GM23248 (cell line): ENCODE results near the gene STK31. TPM values are rescaled to one million over a fixed set of nuclear protein-coding genes. Genes with fewer than 3 reads are reported as not detected.

Source experiments
- DNase-seq: peaks from one replicate; pipeline ENCODE4 v3.0.0-alpha.2; 2015
- H2AFZ ChIP-seq: fragments of 200-600 bp; sonication (generic); 2 replicates; pipeline ENCODE4 v1.6.1; 2016; ENCODE audit warnings: antibody characterized with exemption
- H3F3A ChIP-seq: fragments of 200-600 bp; sonication (generic); 2 replicates; pipeline ENCODE4 v1.6.1; 2016; ENCODE audit warnings: mild to moderate bottlenecking, antibody characterized with exemption, mixed run types; ENCODE audit not compliant: insufficient read depth
- H3K27ac ChIP-seq: fragments of 200-600 bp; sonication (generic); 2 replicates; pipeline ENCODE4 v1.5.1; 2016; ENCODE audit warnings: mild to moderate bottlenecking
- H3K27me3 ChIP-seq: fragments of 200-600 bp; sonication (generic); replicated peaks from 2 replicates; pipeline ENCODE4 v1.6.1; 2016; ENCODE audit warnings: mild to moderate bottlenecking; ENCODE audit not compliant: insufficient read depth
- H3K36me3 ChIP-seq: fragments of 200-600 bp; sonication (generic); 2 replicates; pipeline ENCODE4 v1.6.1; 2016; ENCODE audit warnings: low read depth, mild to moderate bottlenecking
- H3K4me1 ChIP-seq: fragments of 200-600 bp; sonication (generic); 2 replicates; pipeline ENCODE4 v1.6.1; 2016; ENCODE audit warnings: mild to moderate bottlenecking; ENCODE audit not compliant: insufficient read depth
- H3K4me2 ChIP-seq: fragments of 200-600 bp; sonication (generic); one replicate; pipeline ENCODE4 v1.6.1; 2016; ENCODE audit warnings: mild to moderate bottlenecking; ENCODE audit not compliant: unreplicated experiment
- H3K4me3 ChIP-seq: fragments of 200-600 bp; sonication (generic); 2 replicates; pipeline ENCODE4 v1.5.1; 2016; ENCODE audit warnings: mild to moderate bottlenecking
- H3K79me2 ChIP-seq: fragments of 200-600 bp; sonication (generic); 2 replicates; pipeline ENCODE4 v1.6.1; 2016; ENCODE audit warnings: mild to moderate bottlenecking; ENCODE audit not compliant: insufficient read depth
- H3K9ac ChIP-seq: fragments of 200-600 bp; sonication (generic); 2 replicates; pipeline ENCODE4 v1.6.1; 2016; ENCODE audit warnings: mild to moderate bottlenecking
- H3K9me2 ChIP-seq: fragments of 200-600 bp; sonication (generic); 2 replicates; pipeline ENCODE4 v1.6.1; 2016; ENCODE audit warnings: mixed run types, mild to moderate bottlenecking, moderate library complexity; ENCODE audit not compliant: insufficient read depth
- H3K9me3 ChIP-seq: fragments of 200-600 bp; sonication (generic); one replicate; pipeline ENCODE4 v1.6.1; 2017; ENCODE audit warnings: low read depth
- H4K20me1 ChIP-seq: fragments of 200-600 bp; sonication (generic); 2 replicates; pipeline ENCODE4 v1.6.0; 2016; ENCODE audit not compliant: insufficient read depth
- EZH2 ChIP-seq: fragments of 200-600 bp; sonication (generic); IDR thresholded peaks from 2 replicates; pipeline ENCODE4 v1.6.1; 2018; ENCODE audit warnings: antibody characterized with exemption, mild to moderate bottlenecking; ENCODE audit not compliant: insufficient read depth, poor library complexity, severe bottlenecking
- EZH2phosphoT487 ChIP-seq: fragments of 200-600 bp; sonication (generic); IDR thresholded peaks from 2 replicates; pipeline ENCODE4 v1.6.1; 2018; ENCODE audit warnings: antibody characterized with exemption, moderate library complexity, mild to moderate bottlenecking, low read depth; ENCODE audit not compliant: insufficient read depth
- WGBS, 2 experiments: methylation state at CpG; one replicate each; pipeline ENCODE4 v1.1.6; 2015 to 2017; ENCODE audit warnings: low lambda C conversion rate in 2 of 2, low coverage in 1 of 2; ENCODE audit errors: missing lambda C conversion rate in 2 of 2; 5-methylcytosine and 5-hydroxymethylcytosine counted together
- in situ Hi-C: fragments of 300-500 bp; cut with MboI; formaldehyde crosslinking; loops from 2 replicates; pipeline ENCODE4 v1.15.0; 2020
- polyA plus RNA-seq: library from polyadenylated mRNA; unstranded; fragments of >200 nt; fragmentation: Nextera tagmentation; extraction: Ambion mirVana; gene quantifications from 2 replicates; pipeline ENCODE4 v1.2.1, GENCODE V29; 2016
- total RNA-seq: library from RNA; depleted of rRNA; stranded (reverse); fragments of >200 nt; shearing (Covaris generic); gene quantifications from 2 replicates; pipeline ENCODE4 v1.2.3, GENCODE V29; 2014

Gene STK31
- total and polyA plus RNA-seq, 2 experiments from 2014 or later, result not detected

DNA sequence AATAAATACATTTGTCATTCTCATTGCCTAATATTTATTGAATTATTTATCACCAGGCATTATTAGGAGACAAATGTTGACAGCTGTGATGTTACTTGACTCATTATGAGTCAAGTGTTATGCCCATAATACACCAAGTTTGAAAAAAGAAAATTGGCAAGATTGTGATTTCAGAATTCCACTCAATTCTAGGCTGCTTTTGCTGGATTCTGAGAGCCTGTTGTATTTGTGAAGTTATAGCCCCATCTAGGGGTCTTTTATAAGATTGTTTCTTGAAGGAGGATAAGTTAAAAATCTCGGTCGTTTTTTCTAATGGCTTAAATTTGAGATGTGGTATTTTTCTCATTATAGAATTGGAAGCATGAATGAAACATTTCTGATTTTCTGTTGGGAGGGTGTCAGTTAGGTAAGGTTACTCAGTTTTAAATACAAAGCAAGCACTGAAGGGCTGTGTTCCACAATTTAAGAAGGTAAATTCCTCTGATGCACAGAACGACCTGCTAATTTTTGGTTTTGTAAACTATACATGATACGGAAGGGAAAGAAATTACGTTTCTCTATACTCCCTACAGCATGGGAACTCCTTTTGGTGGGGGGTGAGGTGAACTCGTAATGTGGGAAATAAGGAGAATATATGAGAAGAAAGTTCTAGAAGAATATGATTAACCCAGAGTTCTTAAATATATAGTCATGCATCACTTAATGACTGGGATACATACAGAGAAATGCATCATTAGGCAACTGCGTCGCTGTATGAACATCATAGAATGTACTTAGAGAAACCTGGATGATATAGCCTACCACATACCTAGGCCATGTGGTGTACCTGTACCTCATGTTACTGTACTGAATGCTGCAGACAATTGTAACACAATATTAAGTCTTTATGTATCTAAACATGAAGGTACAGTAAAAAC is 2.6 kb downstream of the STK31 start:
- no peaks in the 10 kb centered on the region for H3K9me3 ChIP-seq
- H3K4me1 ChIP-seq, result peaks cover 18% of the 10 kb centered on the region
- in situ Hi-C loops, result loop anchor here (5.0 kb wide), 1 partner anchor 140 kb away; no protein-coding TSS in a partner anchor
- no peaks in the 10 kb centered on the region for H3K79me2 ChIP-seq
- H3K4me2 ChIP-seq, result peak overlapping the region; percentile 69
- DNase-seq, result peak; percentile 84
- no peak overlapping the region for H3K9ac ChIP-seq
- no peak overlapping the region for H3K27ac ChIP-seq
- H3K27me3 ChIP-seq, result no peaks in the 10 kb centered on the region
- peaks cover 10% of the 10 kb centered on the region; the same call in 1 of the 2 replicates for H3F3A ChIP-seq
- 45 to 48% methylated on average over 8 of the region's 8 CpGs for WGBS, 2 experiments
- H4K20me1 ChIP-seq, result no peaks in the 10 kb centered on the region
- H3K9me2 ChIP-seq, result no peaks in the 10 kb centered on the region
- H2AFZ ChIP-seq, result no peak overlapping the region
- no peak for TF ChIP-seq EZH2phosphoT487
- TF ChIP-seq EZH2, result no peak
- no peaks in the 10 kb centered on the region for H3K36me3 ChIP-seq
- H3K4me3 ChIP-seq, result no peak overlapping the region

DNA sequence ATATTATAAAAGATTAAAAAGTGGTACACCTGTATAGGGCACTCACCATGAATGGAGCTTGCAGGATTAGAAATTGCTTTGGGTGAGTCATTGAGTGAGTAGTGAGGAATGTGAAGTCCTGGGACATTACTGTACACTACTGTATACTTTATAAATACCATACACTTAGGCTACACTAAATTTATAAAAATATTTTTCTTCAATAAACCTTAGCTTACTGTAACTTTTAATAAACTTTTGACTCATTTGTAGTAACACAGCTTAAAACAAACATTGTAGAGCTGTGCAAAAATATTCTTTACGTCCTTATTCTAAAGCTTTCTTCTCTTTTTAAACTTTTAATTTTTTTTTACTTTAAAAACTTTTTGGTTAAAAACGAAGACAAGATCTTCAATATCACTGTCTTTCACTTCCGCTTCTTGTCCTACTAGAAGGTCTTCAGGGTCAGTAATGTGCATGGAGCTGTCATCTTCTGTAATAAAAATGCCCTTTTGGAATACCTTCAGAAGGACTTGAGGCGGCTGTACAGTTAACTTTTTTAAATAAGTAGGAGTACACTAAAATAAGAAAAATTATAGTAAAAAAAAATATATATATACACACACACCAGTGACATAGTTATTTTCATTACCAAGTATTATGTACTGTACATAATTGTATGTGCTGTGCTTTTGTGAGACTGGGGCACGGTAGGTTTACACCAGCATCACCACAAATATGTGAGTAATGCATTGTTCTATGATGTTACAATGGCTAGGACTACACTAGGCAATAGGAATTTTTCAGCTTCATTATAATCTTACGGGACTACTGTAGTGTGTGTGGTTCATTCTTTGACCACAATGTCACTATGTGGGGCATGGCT is 3.5 kb downstream of the STK31 start:
- Histone ChIP-seq H3K9me2 (no peaks in the 10 kb centered on the region), H3K4me1 (peaks cover 18% of the 10 kb centered on the region), H3K36me3 (no peaks in the 10 kb centered on the region), H2AFZ (no peak overlapping the region), H3F3A (peaks cover 10% of the 10 kb centered on the region; the same call in 1 of the 2 replicates), H3K4me3 (peak overlapping the region; percentile 41; the same call in 1 of the 2 replicates), H3K9me3 (no peaks in the 10 kb centered on the region), H3K9ac (0 out of 2 replicates have a peak overlapping the region, but pooled peaks have one; percentile 13), H3K4me2 (peak overlapping the region; percentile 69), H4K20me1 (no peaks in the 10 kb centered on the region), H3K27ac (peak overlapping the region; percentile 57), H3K27me3 (no peaks in the 10 kb centered on the region), H3K79me2 (no peaks in the 10 kb centered on the region)
- 41 to 46% methylated on average over 6 of the region's 6 CpGs for WGBS, 2 experiments
- DNase-seq, result peak; percentile 88
- in situ Hi-C loops, result loop anchor here (5.0 kb wide), 1 partner anchor 141 kb away; no protein-coding TSS in a partner anchor
- TF ChIP-seq EZH2, result no peak
- TF ChIP-seq EZH2phosphoT487, result no peak

DNA sequence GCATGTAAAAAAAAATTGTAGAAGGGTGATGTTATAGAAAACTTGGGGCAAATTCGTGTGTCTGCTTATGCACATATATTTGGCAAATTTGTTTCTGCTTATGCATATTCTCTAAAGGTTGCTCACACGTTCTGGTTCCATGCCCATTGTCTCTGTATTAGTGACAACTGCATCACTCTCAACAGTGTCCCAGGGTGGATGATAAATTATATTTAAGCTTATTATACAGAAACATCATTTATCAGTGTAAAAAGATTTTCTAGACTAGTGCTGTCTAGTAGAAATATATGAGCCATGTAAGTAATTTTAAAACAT is 4.1 kb downstream of the STK31 start:
- H4K20me1 ChIP-seq, result no peaks in the 10 kb centered on the region
- H3K4me3 ChIP-seq, result no peak overlapping the region
- no peaks in the 10 kb centered on the region for H3K9me2 ChIP-seq
- H3K4me2 ChIP-seq, result no peak overlapping the region
- peaks cover 10% of the 10 kb centered on the region; the same call in 1 of the 2 replicates for H3F3A ChIP-seq
- H3K79me2 ChIP-seq, result no peaks in the 10 kb centered on the region
- peaks cover 18% of the 10 kb centered on the region for H3K4me1 ChIP-seq
- no peaks in the 10 kb centered on the region for H3K9me3 ChIP-seq
- H2AFZ ChIP-seq, result no peak overlapping the region
- H3K27ac ChIP-seq, result no peak overlapping the region
- no peaks in the 10 kb centered on the region for H3K36me3 ChIP-seq
- H3K9ac ChIP-seq, result no peak overlapping the region
- TF ChIP-seq EZH2 (no peak), EZH2phosphoT487 (no peak)
- WGBS, 2 experiments, result 11 to 13% methylated on average over 2 of the region's 2 CpGs
- DNase-seq, result no peak
- H3K27me3 ChIP-seq, result no peaks in the 10 kb centered on the region
- in situ Hi-C loops, result loop anchor here (5.0 kb wide), 1 partner anchor 142 kb away; no protein-coding TSS in a partner anchor

DNA sequence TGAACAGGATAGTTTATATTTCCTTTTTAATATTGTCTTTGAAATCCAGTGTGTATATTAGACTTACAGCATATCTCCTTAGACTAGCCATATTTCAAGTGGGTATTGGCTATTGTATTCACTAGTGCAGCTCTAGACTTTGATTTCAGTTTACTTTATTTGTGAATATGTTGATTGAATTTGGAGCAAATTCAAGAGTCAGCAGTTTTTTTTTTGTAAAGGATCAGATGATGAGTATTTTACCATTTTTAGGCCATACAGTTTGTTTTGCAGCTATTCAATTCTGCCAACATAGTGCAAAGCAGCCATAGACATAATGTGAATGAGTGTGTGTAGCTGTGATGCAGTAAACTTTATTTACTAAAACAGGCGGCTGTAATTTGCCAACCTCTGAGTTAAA is 4.6 kb downstream of the STK31 start:
- Histone ChIP-seq H3K27me3 (no peaks in the 10 kb centered on the region), H3K27ac (no peak overlapping the region), H3F3A (peaks cover 10% of the 10 kb centered on the region; the same call in 1 of the 2 replicates), H4K20me1 (no peaks in the 10 kb centered on the region), H3K9me3 (no peaks in the 10 kb centered on the region), H3K79me2 (no peaks in the 10 kb centered on the region), H3K4me2 (no peak overlapping the region), H3K4me3 (no peak overlapping the region), H3K4me1 (peaks cover 18% of the 10 kb centered on the region), H3K9me2 (no peaks in the 10 kb centered on the region), H3K36me3 (no peaks in the 10 kb centered on the region), H2AFZ (no peak overlapping the region), H3K9ac (no peak overlapping the region)
- in situ Hi-C loops, result loop anchor here (5.0 kb wide), 1 partner anchor 142 kb away; no protein-coding TSS in a partner anchor
- DNase-seq, result no peak
- TF ChIP-seq EZH2phosphoT487, result no peak
- TF ChIP-seq EZH2, result no peak
- WGBS, 2 experiments, result 97 to 100% methylated on average over 1 of the region's 1 CpG
